CD14-positive monocyte (primary cell): ENCODE results near the gene TRABD2B. TPM values are rescaled to one million over a fixed set of nuclear protein-coding genes. Genes with fewer than 3 reads are reported as not detected.
A peak's percentile ranks its signal among the peaks of the same experiment; 100 is the strongest.

Source experiments
- DNase-seq, 3 donors: peaks; one replicate each; pipeline ENCODE4 v3.0.0-alpha.2; 2011 to 2022
- H2AFZ ChIP-seq: 2 replicates; pipeline ENCODE4 v1.6.0; 2012; ENCODE audit warnings: mild to moderate bottlenecking, low read depth, low read length, inconsistent platforms; ENCODE audit not compliant: insufficient read depth, poor library complexity, severe bottlenecking
- H3K27ac ChIP-seq, 2 donors: 1 replicate in 1 of 2; 2 replicates in 1 of 2; pipeline ENCODE4 v1.5.1; 2012 to 2013; ENCODE audit warnings: low read length in 2 of 2, control low read depth in 1 of 2, inconsistent platforms in 1 of 2, low read depth in 1 of 2, mild to moderate bottlenecking in 1 of 2
- H3K27me3 ChIP-seq, 2 donors: one replicate each; pipeline versions ENCODE4 v1.6.0 to v1.6.1; 2011 to 2013; ENCODE audit warnings: low read length in 2 of 2; ENCODE audit not compliant: control insufficient read depth in 2 of 2, insufficient read depth in 2 of 2
- H3K36me3 ChIP-seq, 2 donors: replicated peaks in 1 of 2; 1 replicate in 1 of 2; 2 replicates in 1 of 2; pipeline versions ENCODE4 v1.5.1 to v1.6.1; 2012 to 2013; ENCODE audit warnings: low read length in 2 of 2, control low read depth in 1 of 2, inconsistent platforms in 1 of 2, mild to moderate bottlenecking in 1 of 2; ENCODE audit not compliant: insufficient read depth in 2 of 2, control insufficient read depth in 1 of 2
- H3K4me1 ChIP-seq, 2 donors: 1 replicate in 1 of 2; 2 replicates in 1 of 2; pipeline versions ENCODE4 v1.5.1 to v1.6.1; 2012 to 2013; ENCODE audit warnings: low read length in 2 of 2, control low read depth in 1 of 2, inconsistent platforms in 1 of 2, mild to moderate bottlenecking in 1 of 2, moderate library complexity in 1 of 2; ENCODE audit not compliant: insufficient read depth in 2 of 2, control insufficient read depth in 1 of 2
- H3K4me2 ChIP-seq: replicated peaks from 2 replicates; pipeline ENCODE3; 2012; ENCODE audit warnings: low read length, moderate library complexity, mild to moderate bottlenecking; ENCODE audit not compliant: poor library complexity, severe bottlenecking; ENCODE audit errors: extremely low read depth
- H3K4me3 ChIP-seq, 3 experiments: fragments of 200-600 bp in 1 of 3; sonication (generic) in 1 of 3; replicated peaks in 1 of 3; 1 replicate in 2 of 3; 2 replicates in 1 of 3; pipeline ENCODE4 v1.5.1; 2011 to 2013; ENCODE audit warnings: low read length in 3 of 3, mild to moderate bottlenecking in 3 of 3, control low read depth in 2 of 3, low read depth in 2 of 3, inconsistent platforms in 1 of 3, moderate library complexity in 1 of 3
- H3K79me2 ChIP-seq: 2 replicates; pipeline ENCODE4 v1.6.0; 2012; ENCODE audit warnings: mild to moderate bottlenecking, control low read depth, inconsistent platforms, low read length, moderate library complexity; ENCODE audit not compliant: insufficient read depth
- H3K9ac ChIP-seq: 2 replicates; pipeline ENCODE4 v1.6.0; 2017; ENCODE audit warnings: low read length, mild to moderate bottlenecking; ENCODE audit not compliant: insufficient read depth, poor library complexity, severe bottlenecking
- H3K9me3 ChIP-seq, 2 donors: replicated peaks in 1 of 2; 1 replicate in 1 of 2; 2 replicates in 1 of 2; pipeline versions ENCODE4 v1.5.1 to v1.6.1; 2012 to 2013; ENCODE audit warnings: low read length in 2 of 2, control low read depth in 1 of 2; ENCODE audit not compliant: control insufficient read depth in 1 of 2, insufficient read depth in 1 of 2
- H4K20me1 ChIP-seq: 2 replicates; pipeline ENCODE4 v1.6.0; 2012; ENCODE audit warnings: mild to moderate bottlenecking, low read length, control low read depth, moderate library complexity; ENCODE audit not compliant: insufficient read depth
- H3K27ac Mint-ChIP-seq, 7 donors: one replicate each; pipeline ENCODE4 v1.8.0; 2020; ENCODE audit warnings: mild to moderate bottlenecking in 7 of 7, mixed read lengths in 7 of 7, moderate library complexity in 6 of 7, inconsistent platforms in 2 of 7
- H3K27me3 Mint-ChIP-seq, 3 donors: one replicate each; pipeline ENCODE4 v1.8.0; 2021 to 2022; ENCODE audit warnings: low read depth in 3 of 3, mild to moderate bottlenecking in 3 of 3, mixed read lengths in 3 of 3, moderate library complexity in 3 of 3, inconsistent platforms in 1 of 3
- H3K36me3 Mint-ChIP-seq, 2 donors: one replicate each; pipeline ENCODE4 v1.8.0; 2020; ENCODE audit warnings: mixed read lengths in 2 of 2, inconsistent platforms in 1 of 2, mild to moderate bottlenecking in 1 of 2
- H3K4me1 Mint-ChIP-seq: one replicate; pipeline ENCODE4 v1.8.0; 2020; ENCODE audit warnings: mild to moderate bottlenecking, mixed read lengths
- H3K4me3 Mint-ChIP-seq, 2 donors: one replicate each; pipeline ENCODE4 v1.8.0; 2020; ENCODE audit warnings: mild to moderate bottlenecking in 2 of 2, mixed read lengths in 2 of 2, moderate library complexity in 1 of 2
- H3K9me3 Mint-ChIP-seq, 7 donors: one replicate each; pipeline ENCODE4 v1.8.0; 2020 to 2022; ENCODE audit warnings: mixed read lengths in 7 of 7, mild to moderate bottlenecking in 6 of 7, moderate library complexity in 6 of 7, inconsistent platforms in 2 of 7
- WGBS: methylation state at CpG from one replicate; pipeline ENCODE4 v1.1.5; 2013; ENCODE audit warnings: missing lambda C conversion rate; ENCODE audit not compliant: insufficient coverage; 5-methylcytosine and 5-hydroxymethylcytosine counted together
- intact Hi-C, 2 donors: fragments of 100-400 bp; cut with micrococcal nuclease; formaldehyde crosslinking; loops; one replicate each; pipeline versions ENCODE4 v1.15.0 to v1.15.1; 2023
- polyA plus RNA-seq, 3 donors: library from polyadenylated mRNA; depleted of rRNA in 1 of 3; unstranded in 2 of 3; stranded (reverse) in 1 of 3; fragments of 300-500 nt in 2 of 3; fragments of >200 nt in 1 of 3; fragmentation: Illumina TruSeq in 2 of 3; gene quantifications; 1 replicate in 2 of 3; 2 replicates in 1 of 3; pipeline ENCODE4 v1.2.3, GENCODE V29; 2012 to 2021
- TF ChIP-seq, protein P1 (sequence below): fragments of 200-600 bp; IDR thresholded peaks from one replicate; pipeline ENCODE4 v1.8.0; 2022; ENCODE audit warnings: antibody characterized with exemption, mild to moderate bottlenecking

Gene TRABD2B
- polyA plus RNA-seq, 3 donors, result not detected

DNA sequence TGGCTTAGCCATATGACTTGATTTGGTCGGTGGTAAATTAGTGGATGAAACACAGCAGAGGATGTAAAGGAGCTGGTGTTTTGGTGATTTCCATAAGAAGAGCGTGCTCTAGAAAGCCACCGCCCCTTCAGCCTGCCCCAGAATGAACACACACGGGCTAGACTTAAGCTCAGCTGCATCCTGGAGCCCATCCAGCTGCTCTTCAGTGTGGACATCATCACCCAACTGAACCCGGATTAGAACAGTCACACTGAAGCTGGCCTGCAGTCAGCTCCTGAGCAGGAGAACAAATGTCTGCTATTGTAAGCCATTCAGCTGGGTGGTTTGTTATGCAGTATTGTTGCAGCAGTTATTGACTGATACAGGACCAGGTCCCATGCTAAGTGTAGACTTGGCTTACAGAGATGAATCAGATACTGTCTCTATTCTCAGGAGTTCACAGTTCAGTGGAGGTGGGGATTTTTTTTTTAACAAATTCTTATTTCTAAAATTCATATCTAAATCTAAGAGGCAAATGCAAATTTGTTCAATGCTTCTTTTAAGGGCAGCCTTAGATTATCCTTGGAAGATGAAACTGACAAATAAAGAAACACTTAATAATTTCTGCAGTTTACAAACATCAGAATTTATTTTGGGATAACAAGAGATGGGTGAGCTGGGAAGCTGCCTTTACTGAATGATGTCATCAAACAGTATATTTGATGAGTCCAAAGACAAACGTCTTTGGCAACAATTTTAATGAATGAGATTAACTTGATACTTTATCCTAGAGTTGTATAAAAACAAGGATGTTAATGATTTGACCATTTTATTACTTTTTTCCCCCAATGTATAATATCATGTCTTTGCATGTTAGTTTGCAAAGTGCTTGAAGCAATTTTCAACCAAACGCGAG is 251.2 kb downstream of the TRABD2B start:
- intact Hi-C loops, result no loop called here
- WGBS, result 83% methylated on average over 4 of the region's 8 CpGs
- H3K27ac Mint-ChIP-seq, result no peak overlapping the region

DNA sequence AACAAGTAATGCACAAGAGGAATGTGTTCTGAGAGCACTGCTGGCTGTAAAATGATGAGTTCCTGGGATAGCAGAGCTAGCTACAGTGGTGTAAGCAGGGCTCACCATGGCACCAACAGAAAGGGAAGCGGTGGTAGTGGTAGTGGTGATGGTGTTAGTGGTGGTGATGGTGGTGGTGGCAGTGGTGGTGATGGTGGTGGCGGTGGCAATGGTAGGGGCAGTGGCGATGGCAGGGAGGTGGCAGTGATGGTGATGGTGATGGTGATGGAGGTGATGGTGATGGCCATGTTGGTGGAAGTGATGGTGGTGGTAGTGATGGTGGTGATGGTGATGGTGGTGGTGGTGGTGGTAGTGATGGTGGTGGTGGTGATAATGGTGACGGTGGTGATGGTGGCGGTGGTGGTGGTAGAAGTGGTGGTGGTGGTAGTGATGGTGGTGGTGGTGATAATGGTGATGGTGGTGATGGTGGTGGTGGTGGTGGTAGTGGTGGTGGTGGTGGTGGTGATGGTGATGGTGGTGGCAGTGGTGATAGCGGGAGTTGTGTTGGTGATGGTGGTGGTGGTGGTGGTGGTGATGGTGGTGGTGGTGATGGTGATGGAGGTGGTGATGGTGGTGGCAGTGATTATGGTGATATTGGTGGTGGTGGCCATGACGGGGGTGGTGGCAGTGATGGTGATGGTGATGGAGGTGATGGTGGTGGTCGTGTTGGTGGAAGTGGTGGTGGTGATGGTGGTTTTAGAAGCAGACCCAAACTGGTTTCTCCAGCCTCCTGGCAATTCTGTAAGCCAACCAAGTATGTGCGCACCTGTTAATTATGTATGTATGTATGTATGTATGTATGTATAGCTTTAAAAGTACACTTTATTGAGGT is 254.1 kb downstream of the TRABD2B start:
- peaks cover 6 to 16% (median 8%) of the 10 kb centered on the region in 3 donors for H3K27me3 Mint-ChIP-seq
- 82% methylated on average over 8 of the region's 9 CpGs for WGBS

More for the DNA sequence above, 251.2 kb downstream of the TRABD2B start:
- Mint-ChIP-seq H3K4me1 (no peaks in the 10 kb centered on the region), H3K9me3 (peaks cover 2 to 12% (median 4%) of the 10 kb centered on the region in 7 donors), H3K36me3 (no peaks in the 10 kb centered on the region), H3K4me3 (no peak overlapping the region), H3K27me3 (peaks cover 0 to 8% (median 2%) of the 10 kb centered on the region in 3 donors)
- Histone ChIP-seq H2AFZ (no peak overlapping the region), H3K79me2 (no peaks in the 10 kb centered on the region), H3K36me3 (no peaks in the 10 kb centered on the region), H3K27me3 (no peaks in the 10 kb centered on the region), H3K4me1 (no peaks in the 10 kb centered on the region), H3K9me3 (no peaks in the 10 kb centered on the region), H3K27ac (no peak overlapping the region), H3K4me2 (no peak overlapping the region), H3K4me3 (no peak overlapping the region), H4K20me1 (no peaks in the 10 kb centered on the region), H3K9ac (no peak overlapping the region)
- TF ChIP-seq, protein P1, sequence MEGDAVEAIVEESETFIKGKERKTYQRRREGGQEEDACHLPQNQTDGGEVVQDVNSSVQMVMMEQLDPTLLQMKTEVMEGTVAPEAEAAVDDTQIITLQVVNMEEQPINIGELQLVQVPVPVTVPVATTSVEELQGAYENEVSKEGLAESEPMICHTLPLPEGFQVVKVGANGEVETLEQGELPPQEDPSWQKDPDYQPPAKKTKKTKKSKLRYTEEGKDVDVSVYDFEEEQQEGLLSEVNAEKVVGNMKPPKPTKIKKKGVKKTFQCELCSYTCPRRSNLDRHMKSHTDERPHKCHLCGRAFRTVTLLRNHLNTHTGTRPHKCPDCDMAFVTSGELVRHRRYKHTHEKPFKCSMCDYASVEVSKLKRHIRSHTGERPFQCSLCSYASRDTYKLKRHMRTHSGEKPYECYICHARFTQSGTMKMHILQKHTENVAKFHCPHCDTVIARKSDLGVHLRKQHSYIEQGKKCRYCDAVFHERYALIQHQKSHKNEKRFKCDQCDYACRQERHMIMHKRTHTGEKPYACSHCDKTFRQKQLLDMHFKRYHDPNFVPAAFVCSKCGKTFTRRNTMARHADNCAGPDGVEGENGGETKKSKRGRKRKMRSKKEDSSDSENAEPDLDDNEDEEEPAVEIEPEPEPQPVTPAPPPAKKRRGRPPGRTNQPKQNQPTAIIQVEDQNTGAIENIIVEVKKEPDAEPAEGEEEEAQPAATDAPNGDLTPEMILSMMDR, result no peak
- DNase-seq, result no peak

More for the DNA sequence above, 254.1 kb downstream of the TRABD2B start:
- Mint-ChIP-seq H3K4me1 (no peaks in the 10 kb centered on the region), H3K36me3 (no peaks in the 10 kb centered on the region), H3K27ac (no peak overlapping the region), H3K4me3 (peak overlapping the region in 1 of 2 donors; percentile 43), H3K9me3 (peaks cover 2 to 15% (median 4%) of the 10 kb centered on the region in 7 donors)
- TF ChIP-seq, protein P1, result no peak
- no peak overlapping the region for H3K4me2 ChIP-seq
- no peak for DNase-seq
- peaks cover 3 to 7% of the 10 kb centered on the region in 2 donors for H3K27me3 ChIP-seq
- H3K36me3 ChIP-seq, result no peaks in the 10 kb centered on the region
- H3K79me2 ChIP-seq, result no peaks in the 10 kb centered on the region
- no peaks in the 10 kb centered on the region for H4K20me1 ChIP-seq
- H3K4me1 ChIP-seq, result no peaks in the 10 kb centered on the region
- H3K9me3 ChIP-seq, result no peaks in the 10 kb centered on the region
- no peak overlapping the region for H3K27ac ChIP-seq
- H2AFZ ChIP-seq, result no peak overlapping the region
- H3K9ac ChIP-seq, result no peak overlapping the region
- no peak overlapping the region for H3K4me3 ChIP-seq
- intact Hi-C loops, result no loop called here
